C4-2B (cell line): ENCODE data around the gene TSPAN15.

ENCODE experiments used
- CTCF ChIP-seq: fragments of 450-650 bp; conservative IDR thresholded peaks from 2 replicates; pipeline ENCODE4 v1.5.1; 2017; ENCODE audit warnings: mild to moderate bottlenecking
- ZFX ChIP-seq: fragments of 450-650 bp; IDR thresholded peaks from 2 replicates; pipeline ENCODE4 v1.6.1; 2017

- no peak for TF ChIP-seq CTCF
- TF ChIP-seq ZFX, result no peak
Measured at GRCh38 chr10:69503001-69503895, 52.0 kb downstream of the TSPAN15 start.
